MCF 10A (cell line): ENCODE results near the gene OR13J1. TPM values are rescaled to one million over a fixed set of nuclear protein-coding genes. Genes with fewer than 3 reads are reported as not detected.

Experiments used
- BruUV-seq: library from RNA; stranded (reverse); fragments of 400-500 nt; replicated peaks from 2 replicates; lab custom pipeline; 2021; lab: Mats Ljungman, UMichigan
- CTCF ChIA-PET: fragments of 300-600 bp; sonication (Branson Sonifier 250); formaldehyde crosslinking; extraction: SDS; loops from one replicate; lab custom pipeline; 2021; ENCODE audit warnings: antibody characterized with exemption, inconsistent platforms; lab: Yijun Ruan, JAX
- POLR2A ChIA-PET: fragments of 300-600, 350-650 bp; sonication (Branson Sonifier 250); formaldehyde crosslinking; extraction: SDS; loops from one replicate; lab custom pipeline; 2020; ENCODE audit warnings: antibody characterized with exemption, inconsistent platforms; lab: Yijun Ruan, JAX
- DNase-seq: peaks from one replicate; pipeline ENCODE4 v3.0.0-alpha.2; 2018; ENCODE audit not compliant: unreplicated experiment
- H3K27ac Mint-ChIP-seq: one replicate; pipeline ENCODE4 v1.8.0; 2022; ENCODE audit warnings: mild to moderate bottlenecking, low read depth, mixed read lengths; ENCODE audit not compliant: unreplicated experiment
- H3K27me3 Mint-ChIP-seq: one replicate; pipeline ENCODE4 v1.8.0; 2022; ENCODE audit warnings: mixed read lengths; ENCODE audit not compliant: insufficient read depth, unreplicated experiment
- H3K36me3 Mint-ChIP-seq: one replicate; pipeline ENCODE4 v1.8.0; 2022; ENCODE audit warnings: mild to moderate bottlenecking, moderate library complexity, mixed read lengths; ENCODE audit not compliant: insufficient read depth, unreplicated experiment
- H3K4me1 Mint-ChIP-seq: one replicate; pipeline ENCODE4 v1.8.0; 2022; ENCODE audit warnings: mixed read lengths; ENCODE audit not compliant: insufficient read depth, unreplicated experiment
- H3K4me3 Mint-ChIP-seq: one replicate; pipeline ENCODE4 v1.8.0; 2022; ENCODE audit warnings: mild to moderate bottlenecking, moderate library complexity, mixed read lengths; ENCODE audit not compliant: unreplicated experiment
- H3K9me3 Mint-ChIP-seq: one replicate; pipeline ENCODE4 v1.8.0; 2022; ENCODE audit warnings: mixed read lengths; ENCODE audit not compliant: unreplicated experiment
- CTCF ChIP-seq: fragments of 200-600 bp; IDR thresholded peaks from one replicate; pipeline ENCODE4 v1.8.0; 2022; ENCODE audit warnings: antibody characterized with exemption, mild to moderate bottlenecking; ENCODE audit not compliant: unreplicated experiment
- intact Hi-C: fragments of 100-400 bp; cut with micrococcal nuclease; formaldehyde crosslinking; loops from 2 replicates; pipeline ENCODE4 v1.14.1; 2022
- total RNA-seq: library from RNA; stranded (reverse); gene quantifications from 2 replicates; pipeline ENCODE4 v1.2.3, GENCODE V29; 2022

Gene OR13J1
- total RNA-seq, 1 experiment from 2014 or later: not detected

GRCh38 chr9:35909687-35910612 is 39.7 kb upstream of the OR13J1 start:
- no peak for DNase-seq
- no TSS peak for BruUV-seq
- Mint-ChIP-seq H3K4me1 (peaks cover 46% of the 10 kb centered on the region), H3K27me3 (no peaks in the 10 kb centered on the region), H3K36me3 (no peaks in the 10 kb centered on the region), H3K9me3 (no peaks in the 10 kb centered on the region), H3K4me3 (peak overlapping the region; percentile 53), H3K27ac (peak overlapping the region; percentile 88)
- TF ChIP-seq CTCF: no peak
- intact Hi-C loops: loop anchor here (10.0 kb wide), 1 partner anchor 255 kb away; the partner anchor contains the start of genes CCDC107, RMRP and SIT1
- CTCF ChIA-PET: interaction anchor here (0.6 to 3.9 kb wide), 15 partner anchors 7 to 214 kb away, joined by 3 to 26 read pairs (median 8); no protein-coding TSS in a partner anchor
- POLR2A ChIA-PET: interaction anchor here (0.6 to 2.3 kb wide), 7 partner anchors 7 to 388 kb away, joined by 3 to 17 read pairs (median 4); no protein-coding TSS in a partner anchor

- ChIA-PET CTCF (interaction anchor here (0.6 to 3.9 kb wide), 8 partner anchors 9 to 214 kb away, joined by 3 to 15 read pairs (median 4); no protein-coding TSS in a partner anchor), POLR2A (interaction anchor here (0.7 to 4.8 kb wide), 5 partner anchors 36 to 388 kb away, joined by 3 to 52 read pairs (median 5); partner anchors contain the start of genes GBA2 and RGP1)
- DNase-seq: no peak
- peaks cover 46% of the 10 kb centered on the region for H3K4me1 Mint-ChIP-seq
- no TSS peak for BruUV-seq
- H3K36me3 Mint-ChIP-seq: no peaks in the 10 kb centered on the region
- peak within 1 kb of the TSS; percentile 88 for H3K27ac Mint-ChIP-seq
- peak within 1 kb of the TSS; percentile 78 for H3K4me3 Mint-ChIP-seq
- H3K27me3 Mint-ChIP-seq: no peaks in the 10 kb centered on the region
- no peak for TF ChIP-seq CTCF
- H3K9me3 Mint-ChIP-seq: no peaks in the 10 kb centered on the region
- intact Hi-C loops: loop anchor here (10.0 kb wide), 1 partner anchor 254 kb away; the partner anchor contains the start of genes CCDC107, RMRP and SIT1
These were observed 39.1 kb upstream of the OR13J1 start, which contains the start of gene SPAAR for GRCh38 chr9:35909274-35909673. TSS of gene SPAAR (plus strand) at chr9:35909490. CDS start at chr9:35910464, 974 bp downstream.

- BruUV-seq: TSS peak; percentile 41
- Mint-ChIP-seq H3K27ac (peak overlapping the region; percentile 76), H3K4me1 (peaks cover 46% of the 10 kb centered on the region), H3K4me3 (peak overlapping the region; percentile 78), H3K27me3 (no peaks in the 10 kb centered on the region), H3K36me3 (no peaks in the 10 kb centered on the region), H3K9me3 (no peaks in the 10 kb centered on the region)
- no peak for DNase-seq
- intact Hi-C loops: loop anchor here (10.0 kb wide), 1 partner anchor 254 kb away; the partner anchor contains the start of genes CCDC107, RMRP and SIT1
- ChIA-PET POLR2A (interaction anchor here (1.5 to 4.8 kb wide), 8 partner anchors 12 to 161 kb away, joined by 3 to 55 read pairs (median 16); partner anchors contain the start of genes GBA2 and RGP1), CTCF (interaction anchor here (0.6 to 3.9 kb wide), 8 partner anchors 10 to 248 kb away, joined by 3 to 15 read pairs (median 4); no protein-coding TSS in a partner anchor)
- TF ChIP-seq CTCF: no peak
These were observed 38.4 kb upstream of the OR13J1 start for GRCh38 chr9:35908504-35909125.
